NCI-H1436 treated with DMSO at 0.1 percent for 48 hours (cell line): Measurements from ENCODE around the gene MPPE1.

Source experiments
- DNase-seq: peaks from one replicate; lab custom pipeline; 2025; lab: John Stamatoyannopoulos, UW

MPPE1 gene

GRCh38 chr18:11884396-11885030 is 23.6 kb downstream of the MPPE1 start:
- DNase-seq: no peak

GRCh38 chr18:11883153-11883552 is 25.0 kb downstream of the MPPE1 start:
- no peak for DNase-seq

DNA sequence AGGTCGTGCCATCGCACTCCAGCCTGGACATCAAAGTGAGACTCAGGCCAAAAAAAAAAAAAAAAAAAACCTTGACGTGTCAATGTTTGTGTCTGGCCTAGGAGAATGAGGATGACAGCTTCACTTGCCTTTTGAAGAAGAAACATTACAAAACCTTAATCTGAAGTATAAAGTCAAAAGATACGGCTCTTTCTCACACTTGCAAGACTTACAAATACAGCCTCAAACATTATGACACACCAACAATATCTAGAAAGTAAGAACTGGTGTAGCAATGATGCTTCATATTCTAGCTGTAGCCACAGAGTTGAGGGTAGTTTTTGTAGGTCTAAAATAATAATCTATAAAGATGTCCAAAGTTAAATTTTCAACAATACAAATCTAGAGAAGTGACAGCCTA is 25.5 kb downstream of the MPPE1 start:
- DNase-seq: no peak

DNA sequence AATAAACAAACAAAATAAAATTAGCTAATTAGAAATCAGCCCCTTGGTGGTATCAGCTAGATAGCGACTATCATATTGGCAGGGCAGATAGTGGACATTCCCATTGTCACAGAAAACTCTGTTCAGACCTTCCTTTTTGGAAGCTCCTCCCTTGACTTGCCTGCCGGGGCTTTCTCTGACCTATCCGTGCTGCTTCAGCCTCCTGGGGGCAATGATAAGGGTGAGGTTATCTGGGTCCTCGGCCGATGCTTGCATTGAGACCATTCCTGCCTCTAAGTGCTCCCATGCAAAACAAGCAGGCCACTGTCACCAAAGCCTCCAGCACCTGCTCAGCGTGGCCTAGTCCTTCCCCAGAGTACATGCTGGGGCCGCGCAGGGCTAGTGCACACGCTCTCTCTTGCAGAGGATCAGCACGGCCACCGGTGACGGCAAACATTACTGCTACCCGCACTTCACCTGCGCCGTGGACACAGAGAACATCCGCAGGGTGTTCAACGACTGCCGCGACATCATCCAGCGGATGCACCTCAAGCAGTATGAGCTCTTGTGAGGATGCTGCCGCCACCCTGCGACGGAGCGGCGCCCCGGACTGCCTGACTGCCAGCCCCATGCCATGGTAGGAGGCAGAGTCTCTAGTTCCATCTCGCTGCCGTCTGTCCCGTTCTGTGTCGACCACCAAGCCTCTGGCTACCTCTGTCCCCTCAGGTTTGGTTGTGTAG is 27.4 kb downstream of the MPPE1 start:
- DNase-seq: no peak

DNA sequence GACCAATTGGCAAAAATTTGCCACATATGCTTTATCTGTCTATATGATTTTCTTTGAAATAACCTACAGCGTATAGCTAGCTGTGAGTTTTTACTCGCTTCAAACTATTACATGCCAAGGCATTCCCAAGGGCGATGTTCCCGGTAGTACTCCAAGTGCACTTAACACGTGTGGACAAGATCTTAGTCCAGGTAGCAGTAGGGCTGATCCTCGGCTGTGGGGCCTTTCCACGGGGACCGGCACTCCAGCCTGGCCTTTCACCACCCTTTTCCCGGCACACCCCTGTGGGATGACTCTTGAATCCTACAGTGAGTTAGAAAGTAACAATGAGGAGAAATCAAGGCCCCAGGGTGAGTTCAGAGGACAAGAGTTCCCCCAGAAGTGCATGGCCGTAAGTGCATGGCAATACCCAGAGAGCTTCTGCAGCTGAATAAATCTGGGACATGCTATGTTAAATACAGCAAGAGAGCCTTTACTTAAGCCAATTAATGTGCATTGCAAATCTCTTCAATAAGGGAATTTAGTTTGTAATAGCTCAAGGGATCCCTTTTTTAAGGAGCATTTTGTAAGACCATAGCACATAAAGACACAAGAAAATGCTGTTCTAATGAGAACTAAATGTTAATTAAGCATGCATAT is 30.5 kb downstream of the MPPE1 start:
- no peak for DNase-seq

DNA sequence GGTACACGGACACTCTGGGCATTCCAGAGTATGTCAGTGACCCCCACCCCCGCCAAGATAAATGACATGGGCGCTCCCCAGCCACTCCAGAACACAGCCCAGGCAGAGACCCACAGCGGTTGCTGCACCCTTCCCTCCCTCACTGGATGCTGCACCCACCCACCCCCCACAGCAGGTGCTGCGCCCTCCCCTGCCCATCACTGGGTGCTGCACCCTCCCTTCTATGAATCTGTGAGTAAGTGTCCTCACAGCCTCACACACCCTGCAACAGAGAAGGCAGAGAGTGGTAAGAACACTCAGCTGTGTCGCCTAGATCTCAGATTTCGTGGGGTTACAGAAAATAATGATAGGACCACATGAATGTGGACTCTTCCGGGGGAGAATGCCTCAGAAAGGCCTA is 33.4 kb downstream of the MPPE1 start:
- DNase-seq: no peak

DNA sequence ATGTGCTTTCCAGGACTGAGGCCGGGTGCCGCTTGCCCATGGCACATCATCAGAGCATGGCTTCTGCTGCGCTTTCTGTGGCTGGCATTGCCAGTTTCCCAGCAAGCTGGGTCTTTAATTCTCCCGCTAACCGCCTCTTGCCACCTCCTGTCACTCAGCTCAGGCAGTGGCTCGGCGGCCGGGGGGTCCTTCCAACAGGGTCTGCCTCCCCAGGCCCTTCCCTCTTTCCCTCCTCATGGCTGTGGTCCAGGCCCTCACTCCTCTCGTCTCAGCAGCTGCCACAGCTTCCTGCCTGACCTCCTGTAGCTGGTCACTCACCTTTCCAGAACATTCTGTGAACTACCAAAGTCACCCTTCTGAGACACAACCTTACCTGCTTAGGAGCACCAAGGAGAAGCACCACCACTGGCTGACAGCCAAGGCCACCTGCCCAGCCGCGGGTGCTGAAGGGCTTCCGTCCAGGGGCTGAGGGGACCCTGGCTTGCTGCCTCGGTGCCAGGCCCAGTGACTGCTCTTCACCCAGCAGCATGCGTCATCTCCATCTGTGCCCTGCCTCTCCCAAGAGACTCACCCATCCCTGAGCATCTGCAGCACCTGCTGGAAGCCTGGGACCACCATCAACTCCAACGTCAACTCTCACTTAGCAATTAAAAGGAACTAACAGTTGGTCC is 34.3 kb downstream of the MPPE1 start:
- no peak for DNase-seq

- no peak for DNase-seq
These were observed 35.5 kb downstream of the MPPE1 start for GRCh38 chr18:11872479-11873136.

GRCh38 chr18:11871501-11871900 is 36.6 kb downstream of the MPPE1 start:
- DNase-seq: no peak

- no peak for DNase-seq
These were observed 39.9 kb downstream of the MPPE1 start for GRCh38 chr18:11868230-11868629.

- DNase-seq: no peak
These were observed 41.4 kb downstream of the MPPE1 start for GRCh38 chr18:11866764-11867163.

DNA sequence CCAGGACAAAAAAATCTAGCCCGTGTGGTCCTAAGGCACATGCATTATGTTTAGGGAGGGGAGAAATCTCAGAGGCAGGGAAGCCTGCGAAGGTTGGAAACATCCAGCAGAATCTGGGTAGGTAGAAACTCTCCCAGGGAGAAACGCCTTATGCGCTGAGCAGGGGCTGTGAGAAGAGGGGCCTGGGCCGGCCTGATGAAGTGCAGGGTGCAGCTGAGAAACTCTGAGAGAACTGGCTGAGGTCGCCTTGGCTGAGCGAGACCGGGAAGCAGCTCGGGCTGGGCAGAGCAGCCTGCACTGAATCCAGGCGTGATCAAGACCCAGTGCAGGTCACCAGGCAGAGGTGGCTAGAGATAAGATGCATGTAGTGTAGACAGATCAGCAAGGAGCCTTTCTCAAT is 41.8 kb downstream of the MPPE1 start:
- DNase-seq: no peak

GRCh38 chr18:11865071-11865470 is 43.0 kb downstream of the MPPE1 start:
- DNase-seq: no peak

DNA sequence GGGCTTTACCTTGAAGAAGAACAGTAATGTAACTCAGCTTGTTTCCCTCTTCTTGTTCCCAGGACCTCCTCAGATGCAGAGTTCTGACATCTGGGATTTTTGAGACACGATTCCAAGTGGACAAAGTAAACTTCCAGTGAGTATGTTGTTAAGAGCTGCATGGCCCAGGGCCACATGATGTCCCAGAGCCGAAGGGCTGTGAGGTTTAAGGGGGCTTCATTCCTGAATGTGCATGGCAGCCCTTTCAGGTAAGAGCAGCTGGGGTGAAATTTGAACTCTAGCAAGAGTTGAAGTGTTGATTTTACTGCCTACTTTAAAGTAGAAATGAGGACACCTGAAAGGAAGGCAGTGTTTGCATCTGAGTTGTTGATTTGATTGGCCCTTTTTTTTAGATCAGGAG is 43.6 kb downstream of the MPPE1 start:
- DNase-seq: no peak

GRCh38 chr18:11862468-11863137 is 45.5 kb downstream of the MPPE1 start:
- no peak for DNase-seq

DNA sequence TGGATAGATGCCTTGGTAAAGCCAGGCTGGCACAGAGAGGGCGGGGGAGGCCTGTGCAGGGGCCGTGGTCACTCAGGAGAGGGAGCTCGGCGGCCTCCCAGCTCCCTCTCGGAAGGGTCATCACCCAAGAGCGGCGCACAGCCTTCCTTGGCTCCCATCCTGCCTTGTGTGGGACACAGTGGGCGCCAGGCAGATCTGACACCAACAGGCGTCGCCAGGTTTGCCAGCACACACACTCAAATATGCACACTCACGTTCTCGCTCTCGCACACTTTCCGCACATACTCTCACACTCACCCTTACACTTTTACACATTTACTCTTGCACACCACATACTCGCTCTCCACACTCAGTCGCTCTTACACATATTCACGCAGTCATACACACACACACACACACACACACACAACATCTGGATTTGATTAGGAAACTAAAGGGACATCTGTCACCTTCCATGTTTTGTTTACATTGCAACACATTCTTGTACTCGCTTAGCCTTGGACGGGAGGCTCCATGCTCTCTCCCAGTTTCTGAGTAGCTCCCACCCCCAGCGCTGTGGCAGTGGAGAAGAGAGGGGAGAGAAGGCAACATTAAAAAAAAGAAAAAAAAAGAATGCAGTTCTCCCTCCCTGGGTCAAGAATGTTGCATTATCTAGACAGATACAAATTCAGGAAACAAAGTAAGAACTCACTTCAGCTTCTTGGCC is 46.4 kb downstream of the MPPE1 start:
- DNase-seq: no peak

GRCh38 chr18:11860594-11861450 is 47.3 kb downstream of the MPPE1 start:
- no peak for DNase-seq

DNA sequence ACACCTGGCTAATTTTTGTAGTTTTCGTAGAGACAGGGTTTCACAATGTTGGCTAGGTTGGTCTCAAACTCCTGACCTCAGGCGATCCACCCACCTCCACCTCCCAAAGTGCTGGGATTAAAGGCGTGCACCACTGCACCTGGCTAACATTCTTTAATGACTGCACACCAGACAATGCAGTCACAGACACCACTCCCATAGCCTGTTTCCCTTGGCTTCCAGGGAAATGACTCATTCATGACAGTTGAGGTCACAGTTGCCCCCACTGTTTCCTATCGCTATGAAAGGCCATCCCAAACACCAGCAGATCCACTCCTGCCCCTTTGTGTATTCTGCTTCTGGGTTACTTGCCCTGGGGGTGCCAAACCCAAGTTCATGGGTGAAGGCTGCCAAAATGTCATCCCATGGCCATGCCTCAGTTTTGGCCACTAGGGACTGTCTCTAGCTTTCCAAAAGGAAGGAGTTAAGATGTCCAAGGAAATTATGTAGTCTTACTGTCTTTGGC is 48.2 kb downstream of the MPPE1 start:
- DNase-seq: no peak

DNA sequence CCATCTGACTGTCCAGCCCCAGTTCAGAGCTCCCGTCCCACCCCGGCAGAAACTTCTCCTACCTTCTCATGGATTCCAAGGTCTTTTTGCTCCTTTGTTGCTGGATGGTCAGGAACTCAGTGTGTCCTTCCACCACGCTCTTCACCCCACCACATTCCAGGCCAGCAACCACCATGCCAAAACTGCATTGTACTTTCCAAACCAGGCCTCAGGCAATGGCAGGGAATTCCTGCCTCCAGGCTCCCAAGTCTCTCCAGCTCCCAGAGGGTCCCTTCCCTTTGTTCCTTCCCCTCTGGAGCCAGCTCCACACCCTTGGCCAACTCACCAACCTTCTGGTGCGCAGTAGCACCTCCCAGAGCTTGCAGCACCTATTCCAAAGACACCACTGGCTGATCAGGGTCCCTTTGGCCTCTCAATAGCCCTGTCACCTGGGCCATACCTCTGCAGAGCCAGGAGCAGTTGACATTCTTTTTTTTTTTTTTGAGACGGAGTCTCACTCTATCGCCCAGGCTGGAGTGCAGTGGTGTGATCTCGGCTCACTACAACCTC is 48.8 kb downstream of the MPPE1 start:
- DNase-seq: no peak
